Inflammatory macrophage treated with lipopolysaccharide for 1 hour (primary cell): Measurements from ENCODE around the gene PLA2G4A.

Source experiments
- DNase-seq, 2 donors: peaks; one replicate each; pipeline ENCODE4 v3.0.0-alpha.2; 2020 to 2022

PLA2G4A gene

DNA sequence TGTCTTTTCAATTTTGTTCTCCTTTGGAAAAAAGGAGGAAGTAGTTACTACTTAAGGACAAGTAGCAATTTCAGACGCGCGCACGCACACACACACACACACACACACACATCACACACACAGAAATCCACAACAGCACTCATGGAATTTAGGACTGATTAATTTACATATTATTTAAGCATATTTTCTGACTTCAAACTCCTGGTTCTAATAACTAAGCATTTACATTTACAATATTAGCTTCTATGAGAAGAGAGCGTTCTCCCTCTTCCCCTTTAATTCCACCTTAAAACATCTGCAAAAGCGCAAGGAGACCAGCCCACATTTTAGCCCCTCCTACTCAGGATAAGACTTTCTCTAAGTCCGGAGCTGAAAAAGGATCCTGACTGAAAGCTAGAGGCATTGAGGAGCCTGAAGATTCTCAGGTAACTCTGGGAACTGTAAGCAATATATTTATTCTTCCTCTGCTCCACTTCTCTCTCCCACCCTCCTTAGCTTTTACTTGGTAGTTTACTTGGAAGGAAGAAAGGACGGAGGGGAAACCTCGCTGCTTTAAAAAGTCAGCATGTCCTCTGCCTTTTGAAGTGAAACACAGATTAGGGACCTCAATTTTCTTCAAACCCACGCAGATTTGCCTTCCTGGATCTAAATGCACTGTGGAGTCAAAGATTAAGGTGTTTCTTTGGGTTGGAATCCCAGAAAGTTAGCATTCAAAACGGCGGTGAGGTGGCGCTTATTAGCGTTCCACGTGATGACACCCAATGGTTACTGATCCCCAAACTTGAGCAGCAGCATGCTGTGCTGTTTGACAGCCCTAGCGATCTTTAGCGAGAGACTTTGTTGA is at the start of gene PLA2G4A:
PLA2G4A (plus strand) TSS at position 339 of the 844 bp plus-strand sequence. CDS start 25,406 bp downstream, outside the sequence.
- peak; percentile 76 to 82 for DNase-seq

DNA sequence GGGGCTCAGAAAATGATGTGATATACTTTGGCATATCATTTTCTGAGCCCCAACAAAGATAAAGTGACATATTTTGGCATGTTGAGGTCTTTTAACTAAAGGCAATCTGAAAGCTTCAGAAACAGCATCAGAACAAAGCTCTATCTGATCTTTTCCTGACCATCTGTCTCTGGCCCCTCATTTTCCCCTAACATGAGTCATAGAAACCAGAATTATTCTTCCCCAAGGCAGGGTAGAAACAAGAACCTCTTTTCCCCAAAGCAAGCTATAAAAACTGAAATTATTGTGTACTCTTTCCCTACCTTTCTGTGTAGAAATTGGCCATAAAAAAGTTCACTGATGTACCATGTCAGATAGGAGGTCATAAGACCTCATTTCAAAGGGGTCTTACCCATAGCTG is 48.7 kb upstream of the PLA2G4A start:
- DNase-seq = no peak

DNA sequence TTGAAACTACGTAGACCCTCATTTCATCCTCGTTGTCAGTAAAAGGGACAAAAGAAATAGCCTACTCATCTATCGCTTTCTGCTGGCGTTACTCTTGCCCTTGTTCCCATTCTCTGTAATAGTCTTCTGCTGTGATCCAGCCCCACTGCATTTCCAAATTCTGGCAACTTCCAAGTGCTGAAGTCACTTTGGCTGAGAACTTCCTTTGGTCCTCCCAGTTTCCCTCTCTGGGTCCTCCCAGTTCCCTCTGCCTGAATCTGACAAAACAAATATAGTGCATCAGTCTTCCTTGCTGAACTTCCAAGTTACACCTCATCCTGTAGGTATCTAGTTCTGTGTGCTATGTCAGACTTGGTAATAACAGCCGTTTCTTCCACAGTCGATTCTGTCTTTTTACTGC is 47.0 kb upstream of the PLA2G4A start:
- no peak for DNase-seq

DNA sequence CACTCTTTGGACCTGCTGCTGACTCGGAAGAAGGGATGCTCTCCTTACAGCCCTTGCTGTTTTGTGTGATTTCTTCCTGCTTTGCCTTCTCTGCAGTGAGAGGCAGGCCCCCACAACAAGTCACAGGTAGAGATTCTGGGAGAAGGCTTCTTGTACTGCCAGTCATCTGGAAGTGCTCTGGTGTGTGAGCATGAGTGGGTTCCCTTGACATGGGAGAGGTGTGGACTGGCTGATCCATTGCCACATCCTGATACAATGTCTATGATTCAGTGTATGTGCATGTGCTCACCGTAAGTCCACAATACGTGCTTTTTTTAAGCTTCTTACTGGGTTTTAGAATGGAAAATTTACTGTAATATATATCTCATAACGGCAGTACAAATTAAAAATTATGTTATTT is 46.0 kb upstream of the PLA2G4A start:
- no peak for DNase-seq

DNA sequence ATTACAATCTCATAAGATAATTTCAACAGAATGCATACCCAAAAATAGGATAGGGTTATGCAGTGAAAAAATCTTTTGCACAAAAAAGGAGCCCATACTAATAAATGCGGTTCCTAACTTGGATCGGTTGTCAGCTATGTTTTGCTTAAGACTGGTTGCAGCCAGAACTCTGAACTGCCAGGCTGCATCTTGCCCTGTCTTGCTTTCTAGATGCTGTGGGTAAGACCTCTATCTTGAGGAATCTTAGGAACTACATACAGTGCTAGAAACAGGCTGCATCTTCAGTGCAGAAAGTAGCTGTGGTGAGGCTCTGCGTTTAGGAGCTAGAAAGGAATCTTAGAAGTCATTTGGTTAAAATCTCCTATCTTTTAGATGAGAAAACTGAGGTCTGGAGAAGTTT is 45.6 kb upstream of the PLA2G4A start:
- no peak for DNase-seq

DNA sequence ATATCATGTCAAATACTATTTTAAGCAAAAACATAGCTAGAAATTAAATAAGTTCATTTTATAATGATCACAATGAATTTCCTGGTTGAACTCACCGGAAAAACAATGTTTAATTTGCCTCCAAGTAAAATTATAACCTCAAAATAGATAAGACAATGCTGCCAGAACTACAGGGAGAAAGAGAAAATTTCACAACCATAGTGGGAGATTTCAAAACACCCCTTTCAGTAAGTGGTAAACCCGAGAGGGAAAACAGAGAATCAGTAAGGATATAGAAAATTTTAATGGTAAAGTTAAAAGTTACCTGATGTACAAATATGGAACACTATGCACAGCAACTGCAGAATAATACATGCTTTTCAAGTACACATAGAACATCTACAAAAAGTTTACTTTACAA is 43.2 kb upstream of the PLA2G4A start:
- peak; percentile 7 to 55 for DNase-seq

DNA sequence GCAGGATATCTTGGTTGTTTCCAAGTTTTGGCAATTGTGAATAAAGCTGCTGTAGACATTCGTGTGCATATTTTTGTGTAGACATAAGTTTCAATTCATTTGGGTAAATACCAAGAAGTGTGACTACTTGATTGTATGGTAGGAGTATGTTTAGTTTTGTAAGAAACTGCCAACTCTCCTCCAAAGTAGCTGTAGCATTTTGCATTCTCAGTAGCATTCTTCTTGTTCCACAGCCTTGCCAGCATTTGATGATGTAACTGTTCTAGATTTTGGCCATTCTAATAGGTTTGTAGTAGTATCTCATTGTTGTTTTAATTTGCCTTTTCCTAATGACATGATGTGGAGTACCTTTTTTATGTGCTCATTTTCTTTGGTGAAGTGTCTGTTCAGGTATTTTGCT is 38.6 kb upstream of the PLA2G4A start:
- DNase-seq = no peak

DNA sequence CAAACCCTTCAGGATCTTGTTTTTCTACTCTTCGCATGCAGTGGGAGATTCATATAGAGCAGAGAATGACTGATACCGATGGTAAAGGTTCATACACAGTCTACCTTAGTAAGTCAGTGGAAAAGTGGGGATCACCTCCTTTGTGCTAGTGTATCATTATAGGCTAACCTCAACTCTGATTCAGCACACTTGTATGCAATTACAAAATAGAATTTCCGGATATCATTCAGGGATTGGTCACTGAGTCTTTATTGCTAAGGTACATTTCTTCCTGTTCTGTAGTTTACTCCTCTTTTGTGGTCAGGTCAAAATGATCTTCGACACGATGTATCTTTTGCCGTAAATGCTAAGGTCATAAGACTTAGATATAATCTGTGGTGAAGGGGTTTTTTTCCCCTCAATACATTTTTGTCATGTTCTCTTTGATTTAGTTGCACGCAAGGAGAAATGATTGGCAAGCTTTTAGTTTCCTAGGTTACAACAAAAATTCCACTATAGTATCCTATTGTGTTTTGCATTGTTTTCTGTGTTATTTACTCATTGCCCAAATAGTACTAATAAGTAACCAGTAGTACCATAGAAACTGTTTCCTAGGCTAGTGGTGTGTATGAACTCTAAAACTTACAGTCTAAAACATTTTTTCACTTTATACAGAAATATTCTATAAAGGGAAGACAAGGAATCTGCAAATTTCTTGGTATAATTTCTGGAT is 35.7 kb upstream of the PLA2G4A start:
- no peak for DNase-seq

DNA sequence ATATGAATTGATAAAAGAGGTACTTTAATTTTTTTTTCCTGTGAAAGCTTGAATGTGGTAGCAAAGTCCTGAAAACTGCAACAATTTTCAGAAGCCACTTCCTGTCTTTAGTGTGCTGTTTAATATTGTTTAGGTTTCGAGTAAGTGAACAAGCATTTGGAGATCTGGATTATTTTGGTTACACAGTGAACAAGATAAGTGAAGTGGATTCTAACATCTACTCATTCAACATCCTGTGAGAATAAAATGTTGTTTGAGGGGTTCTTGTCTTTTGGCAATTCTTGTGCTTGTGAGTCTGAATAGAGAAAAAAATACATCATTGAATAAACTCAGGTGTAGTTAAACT is 35.2 kb upstream of the PLA2G4A start:
- DNase-seq = no peak

DNA sequence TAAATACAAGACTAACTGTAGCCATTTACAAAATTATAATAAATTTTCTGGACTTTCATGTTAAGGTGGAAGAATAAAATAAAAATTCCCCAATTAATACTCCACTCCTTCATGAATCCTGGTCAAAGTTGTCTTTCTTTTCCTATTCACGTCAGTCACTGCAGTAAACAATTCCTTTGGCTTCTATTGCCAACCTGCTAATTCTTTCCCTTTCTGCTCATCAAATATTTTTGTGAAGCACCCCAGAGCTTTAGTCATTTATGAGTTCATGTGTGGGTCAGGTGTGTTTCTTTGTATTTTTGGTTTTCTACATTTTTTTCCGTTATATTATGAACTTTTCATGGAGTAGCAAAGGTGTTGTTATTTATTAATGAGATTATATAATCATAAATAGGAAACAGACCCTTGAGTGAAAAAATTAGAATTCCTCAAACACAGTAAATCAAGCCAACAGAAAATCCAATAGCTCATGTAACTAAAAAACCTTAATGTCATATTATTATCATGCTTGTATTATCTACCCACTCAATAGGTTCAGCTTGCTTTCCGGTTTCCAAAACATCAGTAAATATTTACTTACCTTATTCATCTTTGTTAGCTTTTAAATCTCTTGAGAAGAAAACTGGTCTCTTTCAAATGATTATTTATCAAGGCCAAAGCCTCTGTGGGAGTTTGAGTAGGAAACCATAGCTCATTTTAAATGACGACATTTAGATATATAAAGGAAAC is 29.6 kb upstream of the PLA2G4A start:
- no peak for DNase-seq

DNA sequence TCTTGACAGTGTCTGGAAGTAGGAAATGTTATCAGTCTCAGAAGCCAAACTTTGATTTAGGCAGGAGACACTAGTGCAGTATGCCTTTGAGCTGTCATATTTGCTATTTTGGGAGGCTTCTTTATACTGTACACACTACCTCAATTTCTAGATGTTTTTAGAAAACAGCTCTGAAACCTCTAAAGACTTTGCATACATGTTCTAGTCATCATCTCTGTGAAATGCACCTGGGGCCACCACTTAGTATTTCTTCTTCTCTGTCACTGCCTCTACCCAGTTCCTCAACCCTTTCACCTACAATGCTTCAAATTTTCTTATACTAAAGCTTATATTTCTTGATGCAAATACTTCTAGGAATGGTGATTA is 29.1 kb upstream of the PLA2G4A start:
- no peak for DNase-seq

DNA sequence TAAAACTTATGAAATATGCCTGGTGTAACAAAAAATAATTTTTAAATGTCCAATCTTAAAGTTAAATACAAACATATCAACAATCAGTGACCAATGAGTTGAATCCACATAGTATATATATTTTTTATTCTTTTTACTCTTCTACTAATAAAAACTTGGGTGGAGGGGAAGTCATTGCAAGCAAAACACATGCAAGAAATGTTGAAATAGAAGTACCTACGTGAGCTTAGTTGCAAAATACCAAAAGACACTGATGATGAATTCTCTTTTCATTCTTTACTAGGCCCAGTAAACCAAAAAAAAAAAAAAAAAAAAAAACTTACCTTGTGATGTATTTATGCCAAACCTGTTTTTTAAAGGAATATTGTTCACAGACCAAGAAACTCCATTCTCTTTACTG is 26.4 kb upstream of the PLA2G4A start:
- DNase-seq = peak; percentile 45 to 49

DNA sequence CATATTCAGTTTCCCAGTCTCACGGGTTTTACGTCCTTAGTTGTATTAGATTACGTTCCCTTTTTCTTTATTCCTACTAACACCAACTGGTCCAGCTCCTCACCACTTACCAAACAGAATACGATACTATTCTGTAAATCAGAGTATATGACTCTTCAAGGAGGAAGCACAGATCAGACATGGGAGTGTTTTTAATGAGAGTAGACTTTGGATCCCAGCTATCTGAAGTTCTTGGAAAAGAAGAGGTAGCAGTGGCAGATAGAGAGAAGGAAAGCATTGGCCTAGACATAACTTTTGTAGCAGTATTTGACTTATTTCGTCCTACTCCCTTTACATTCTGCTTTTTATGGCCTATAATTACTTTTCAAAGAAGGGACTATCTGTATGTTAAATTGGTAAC is 24.1 kb upstream of the PLA2G4A start:
- DNase-seq = no peak

DNA sequence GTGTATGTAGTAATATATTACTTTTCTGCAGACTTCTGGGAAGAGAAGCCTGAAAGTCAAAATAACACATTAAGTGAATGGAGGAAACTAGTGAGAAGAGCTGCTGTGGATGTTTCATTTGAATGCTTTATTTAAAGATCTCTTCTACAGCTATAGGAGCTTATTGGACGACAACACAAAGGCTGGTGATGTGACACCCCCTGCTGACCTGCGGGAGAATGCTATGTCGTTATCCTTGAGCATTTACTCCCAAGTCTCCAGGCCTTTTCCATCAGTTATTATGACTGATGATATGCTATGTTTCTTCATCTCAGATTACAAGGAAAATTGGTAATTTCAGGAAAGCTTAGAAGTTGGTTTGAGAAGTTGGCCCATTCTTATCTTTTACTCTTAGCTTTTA is 22.3 kb upstream of the PLA2G4A start:
- DNase-seq = peak in 1 of 2 donors; percentile 18

DNA sequence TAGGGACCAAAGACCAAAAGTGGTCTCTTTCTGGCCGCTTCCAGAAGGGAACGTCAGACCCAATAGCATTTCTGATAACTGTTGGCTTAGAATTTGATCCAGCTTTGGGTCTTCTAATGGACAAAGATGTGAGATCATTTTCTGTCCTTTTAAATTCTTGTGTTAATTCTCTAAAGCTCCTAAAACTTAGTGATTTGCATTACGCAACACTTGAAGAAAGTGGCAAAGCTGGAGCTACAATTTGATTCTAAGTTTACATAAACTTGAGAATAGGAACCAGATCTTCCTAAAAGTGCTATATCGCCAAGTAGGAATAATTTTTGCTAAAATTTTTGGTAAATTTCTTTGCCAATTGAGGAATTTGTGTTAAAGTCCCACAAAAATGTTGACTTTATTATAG is 21.6 kb upstream of the PLA2G4A start:
- no peak for DNase-seq

DNA sequence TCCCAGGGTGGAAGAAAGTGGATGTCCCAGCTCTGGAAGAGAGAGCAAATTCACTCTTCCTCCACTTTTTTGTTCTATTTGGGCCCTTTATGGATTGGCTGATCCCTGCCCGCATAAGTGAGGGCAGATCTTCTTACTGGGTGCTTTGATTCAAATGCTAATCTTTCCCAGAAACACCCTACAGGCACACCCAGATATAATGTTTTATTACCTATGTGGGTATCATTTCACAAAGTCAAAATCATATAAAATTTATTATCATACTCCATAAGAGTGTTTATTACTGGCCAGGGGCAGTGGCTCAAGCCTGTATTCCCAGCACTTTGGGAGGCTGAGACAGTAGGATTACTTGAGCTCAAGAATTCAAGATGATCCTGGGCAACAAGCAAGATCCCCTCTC is 16.9 kb upstream of the PLA2G4A start:
- no peak for DNase-seq

DNA sequence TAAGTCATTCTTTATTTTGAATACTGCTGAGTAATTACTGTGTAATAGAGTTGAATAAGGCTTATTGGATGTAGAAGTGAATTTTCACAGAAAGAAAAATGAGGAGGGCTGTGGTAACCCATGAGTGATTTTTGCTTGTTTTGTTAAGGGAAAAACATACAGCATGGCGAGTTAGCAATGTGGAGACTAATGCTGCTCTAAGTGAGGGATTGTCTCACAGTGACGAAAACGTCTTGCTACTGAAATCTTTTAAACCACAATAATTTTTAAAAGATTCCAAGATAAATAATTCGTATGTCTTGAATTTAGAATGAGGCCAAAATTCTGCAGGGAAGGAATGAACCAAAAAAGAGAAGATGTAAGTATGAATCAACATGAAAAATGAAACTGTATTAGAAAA is 16.2 kb upstream of the PLA2G4A start:
- no peak for DNase-seq

DNA sequence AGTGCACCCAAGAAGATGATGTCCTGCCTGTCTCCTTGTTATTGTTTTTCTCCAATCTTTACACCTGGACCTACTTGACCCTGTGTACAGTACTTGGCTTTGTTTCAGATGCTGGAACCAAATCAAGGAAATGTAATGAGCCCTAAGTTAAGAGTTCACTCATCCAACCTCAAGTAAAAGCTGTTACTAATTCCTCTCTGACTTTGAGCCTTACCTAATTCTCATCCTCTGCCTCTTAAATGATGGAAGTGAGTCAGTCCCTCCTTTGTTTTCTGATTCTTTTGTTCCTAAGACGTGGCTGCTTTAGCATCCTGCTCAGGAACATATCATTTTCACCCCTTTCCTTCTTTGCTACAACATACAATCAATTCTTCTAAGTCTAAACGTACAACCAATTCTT is 15.3 kb upstream of the PLA2G4A start:
- no peak for DNase-seq

DNA sequence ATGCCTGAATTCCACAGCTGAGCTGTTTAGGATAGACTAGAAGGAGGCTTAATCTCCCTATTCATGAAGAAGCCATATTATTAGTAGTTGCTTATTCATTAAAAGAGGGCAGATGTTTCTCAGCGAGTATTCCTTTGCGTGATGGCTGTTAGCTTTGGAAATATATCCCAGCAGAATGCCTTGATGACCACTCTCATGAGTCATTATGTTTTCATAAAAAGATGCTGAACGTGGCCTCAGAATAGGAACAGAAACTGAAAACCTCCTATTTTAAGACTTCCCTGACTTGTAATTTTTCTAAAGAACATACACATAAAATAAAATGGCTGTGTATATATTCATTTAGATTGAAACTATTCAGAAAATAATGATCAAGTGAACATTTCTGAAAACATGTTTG is 9.6 kb upstream of the PLA2G4A start:
- peak; percentile 77 to 78 for DNase-seq

DNA sequence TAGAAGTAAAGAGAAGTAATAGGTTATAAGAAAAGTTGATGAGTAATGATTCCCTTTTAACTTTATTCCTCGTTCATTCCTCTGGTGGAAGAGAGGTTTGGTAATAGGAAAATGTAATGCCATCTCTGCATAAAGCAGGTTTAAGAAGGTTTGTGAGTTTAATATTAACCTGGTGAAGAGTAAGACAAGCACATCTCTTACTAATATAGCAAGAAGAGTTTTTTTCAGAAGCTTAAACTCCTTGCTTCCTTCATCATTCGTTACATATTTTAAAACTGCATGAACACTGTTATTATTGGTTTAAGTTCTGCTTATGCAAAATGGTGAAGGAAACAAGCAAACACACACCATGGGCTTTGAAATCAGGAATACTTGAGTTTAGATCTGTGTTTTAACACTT is 9.2 kb upstream of the PLA2G4A start:
- no peak for DNase-seq

DNA sequence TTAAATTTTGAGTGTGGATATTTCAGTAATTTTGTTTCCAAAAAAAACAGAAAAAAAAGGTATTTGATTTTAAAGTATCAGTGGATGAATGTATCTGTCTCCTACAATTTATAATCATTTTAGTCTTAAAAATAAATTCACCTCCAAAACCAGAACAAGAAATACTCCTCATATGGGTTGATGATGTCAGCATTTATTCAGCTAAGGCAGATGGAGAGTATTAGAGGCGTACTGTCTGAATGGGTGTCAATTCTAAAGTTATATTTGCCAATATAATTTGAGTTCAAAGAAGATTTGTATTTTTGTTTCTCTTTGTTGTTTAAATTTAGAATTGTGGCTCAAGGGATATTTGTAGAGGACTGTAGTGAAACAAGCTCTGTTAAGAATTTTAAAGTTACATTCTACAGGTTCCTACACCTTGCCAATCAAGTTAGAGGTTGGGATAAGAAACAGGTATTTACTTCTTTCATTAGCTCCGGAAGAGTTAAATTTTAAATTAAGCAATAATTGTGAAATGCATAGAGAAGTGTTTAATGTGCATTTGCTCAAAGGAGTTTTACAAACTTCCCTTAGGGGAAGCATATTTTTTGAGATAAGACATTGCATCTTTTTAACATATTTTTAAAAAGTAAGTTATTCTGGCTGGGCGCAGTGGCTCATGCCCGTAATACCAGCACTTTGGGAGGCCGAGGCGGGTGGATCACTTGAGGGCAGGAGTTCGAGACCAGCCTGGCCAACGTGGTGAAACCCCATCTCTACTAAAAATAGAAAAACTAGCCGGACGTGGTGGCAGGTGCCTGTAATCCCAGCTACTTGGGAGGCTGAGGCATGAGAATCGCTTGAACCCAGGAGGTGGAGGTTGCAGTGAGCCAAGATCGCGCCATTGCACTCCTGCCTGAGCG is 1.2 kb downstream of the PLA2G4A start:
- DNase-seq = peak; percentile 47 to 52

DNA sequence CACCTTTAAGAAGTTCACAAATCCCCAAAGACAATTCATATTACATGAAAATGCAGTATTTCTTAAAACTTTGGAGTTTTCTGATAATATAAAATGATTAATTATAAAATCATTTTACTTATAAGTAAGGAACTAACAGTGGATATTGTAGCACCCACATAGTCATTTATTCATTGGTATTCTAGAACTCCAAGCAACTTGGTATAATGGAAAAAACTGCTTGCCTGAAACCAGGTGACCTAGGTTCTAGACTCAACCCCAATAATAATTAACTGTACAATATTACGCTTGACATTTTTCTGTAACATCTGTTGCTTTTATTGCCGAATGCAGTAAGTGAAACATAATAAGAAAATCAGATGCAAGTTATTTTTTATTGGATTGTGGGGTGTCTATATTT is 2.4 kb downstream of the PLA2G4A start:
- no peak for DNase-seq
